Naive thymus-derived CD4-positive, alpha-beta T cell (primary cell): ENCODE measurements around the gene KCNQ5. TPM values are rescaled to one million over a fixed set of nuclear protein-coding genes. Genes with fewer than 3 reads are reported as not detected.

ENCODE experiments used
- ATAC-seq: fragments of 150-1000 bp; cut with Tn5 transposase; 2 replicates; pipeline ENCODE4 v1.10.0; 2021; ENCODE audit warnings: mild to moderate bottlenecking, moderate library complexity
- CTCF ChIA-PET: fragments of 350-600 bp; sonication (Branson Sonifier 250); formaldehyde crosslinking; loops from one replicate; lab custom pipeline; 2021; ENCODE audit warnings: antibody characterized with exemption; lab: Charles Lee
- POLR2A ChIA-PET: fragments of 350-600 bp; sonication (Branson Sonifier 250); formaldehyde crosslinking; loops from one replicate; lab custom pipeline; 2021; ENCODE audit warnings: antibody characterized with exemption, inconsistent platforms; lab: Charles Lee
- DNase-seq, 9 donors: peaks; one replicate each; pipeline versions ENCODE4 v3.0.0 to v3.0.0-alpha.2; 2020 to 2022; ENCODE audit warnings: mixed read lengths in 1 of 9
- H3K27ac ChIP-seq: one replicate; pipeline ENCODE4 v1.7.0; 2013; ENCODE audit warnings: mild to moderate bottlenecking, low read depth, low read length, moderate library complexity
- H3K27me3 ChIP-seq, 2 donors: one replicate each; pipeline ENCODE4 v1.7.0; 2013; ENCODE audit warnings: low read length in 2 of 2, mild to moderate bottlenecking in 2 of 2, moderate library complexity in 2 of 2; ENCODE audit not compliant: control insufficient read depth in 2 of 2, insufficient read depth in 2 of 2
- H3K36me3 ChIP-seq, 3 experiments: 1 replicate in 2 of 3; 2 replicates in 1 of 3; pipeline ENCODE4 v1.7.0; 2013; ENCODE audit warnings: low read length in 3 of 3, mild to moderate bottlenecking in 3 of 3, moderate library complexity in 1 of 3; ENCODE audit not compliant: insufficient read depth in 3 of 3, control insufficient read depth in 2 of 3
- H3K4me1 ChIP-seq, 2 donors: one replicate each; pipeline ENCODE4 v1.7.0; 2013; ENCODE audit warnings: low read length in 2 of 2, mild to moderate bottlenecking in 2 of 2, moderate library complexity in 1 of 2; ENCODE audit not compliant: control insufficient read depth in 2 of 2, insufficient read depth in 2 of 2
- H3K4me3 ChIP-seq: 2 replicates; pipeline ENCODE4 v1.7.0; 2013; ENCODE audit warnings: mild to moderate bottlenecking, low read length
- H3K9me3 ChIP-seq, 3 experiments: 1 replicate in 2 of 3; 2 replicates in 1 of 3; pipeline ENCODE4 v1.7.0; 2013; ENCODE audit warnings: low read length in 3 of 3; ENCODE audit not compliant: control insufficient read depth in 2 of 3
- H3K27ac Mint-ChIP-seq, 9 donors: one replicate each; pipeline ENCODE4 v1.8.0; 2020 to 2022; ENCODE audit warnings: mixed read lengths in 9 of 9, mild to moderate bottlenecking in 8 of 9, moderate library complexity in 5 of 9, inconsistent platforms in 2 of 9
- H3K27me3 Mint-ChIP-seq, 5 donors: one replicate each; pipeline ENCODE4 v1.8.0; 2021 to 2022; ENCODE audit warnings: mixed read lengths in 5 of 5, mild to moderate bottlenecking in 1 of 5
- H3K36me3 Mint-ChIP-seq, 5 donors: one replicate each; pipeline ENCODE4 v1.8.0; 2020 to 2022; ENCODE audit warnings: mixed read lengths in 5 of 5, mild to moderate bottlenecking in 3 of 5, inconsistent platforms in 1 of 5
- H3K4me1 Mint-ChIP-seq, 7 donors: one replicate each; pipeline ENCODE4 v1.8.0; 2020 to 2022; ENCODE audit warnings: mixed read lengths in 7 of 7, mild to moderate bottlenecking in 3 of 7, inconsistent platforms in 1 of 7
- H3K4me3 Mint-ChIP-seq, 10 donors: one replicate each; pipeline ENCODE4 v1.8.0; 2020 to 2022; ENCODE audit warnings: mild to moderate bottlenecking in 10 of 10, mixed read lengths in 10 of 10, moderate library complexity in 6 of 10, inconsistent platforms in 2 of 10
- H3K9me3 Mint-ChIP-seq, 11 donors: one replicate each; pipeline ENCODE4 v1.8.0; 2020 to 2022; ENCODE audit warnings: mixed read lengths in 11 of 11, mild to moderate bottlenecking in 4 of 11, inconsistent platforms in 1 of 11, moderate library complexity in 1 of 11
- intact Hi-C, 2 donors: fragments of 100-400 bp; cut with micrococcal nuclease; formaldehyde crosslinking; loops; one replicate each; pipeline ENCODE4 v1.15.1; 2023
- polyA plus RNA-seq, 2 donors: library from polyadenylated mRNA; unstranded; fragments of 300-500 nt; fragmentation: Illumina TruSeq; gene quantifications; one replicate each; pipeline ENCODE4 v1.2.3, GENCODE V29; 2021
- total RNA-seq, 6 experiments: library from RNA in 5 of 6; stranded (reverse) in 5 of 6; gene quantifications; 1 replicate in 5 of 6; 2 replicates in 1 of 6; pipeline ENCODE4 v1.2.3 and lab custom pipeline; 2021 to 2026

Gene KCNQ5
- total and polyA plus RNA-seq, 7 experiments from 2014 or later, result 2.3 to 18.3 (median 7.2) TPM

- CTCF ChIA-PET, result interaction anchor here (1.4 kb wide), 1 partner anchor 20 kb away, joined by 3 read pairs; no protein-coding TSS in a partner anchor
- ATAC-seq (no peak), DNase-seq (no peak)
- Mint-ChIP-seq H3K27ac (no peak overlapping the region), H3K4me3 (no peak overlapping the region), H3K27me3 (peaks cover 0 to 12% (median 4%) of the 10 kb centered on the region in 5 donors), H3K9me3 (no peaks in the 10 kb centered on the region), H3K36me3 (no peaks in the 10 kb centered on the region), H3K4me1 (peaks cover 0 to 7% (median under 1%) of the 10 kb centered on the region in 7 donors)
- intact Hi-C loops, result no loop called here
- POLR2A ChIA-PET, result no interaction called here
- Histone ChIP-seq H3K9me3 (no peaks in the 10 kb centered on the region), H3K27ac (no peak overlapping the region), H3K4me1 (no peaks in the 10 kb centered on the region), H3K4me3 (no peak overlapping the region), H3K36me3 (no peaks in the 10 kb centered on the region), H3K27me3 (no peaks in the 10 kb centered on the region)
Measured at GRCh38 chr6:72595812-72596211, 26.1 kb upstream of the KCNQ5 start.

DNA sequence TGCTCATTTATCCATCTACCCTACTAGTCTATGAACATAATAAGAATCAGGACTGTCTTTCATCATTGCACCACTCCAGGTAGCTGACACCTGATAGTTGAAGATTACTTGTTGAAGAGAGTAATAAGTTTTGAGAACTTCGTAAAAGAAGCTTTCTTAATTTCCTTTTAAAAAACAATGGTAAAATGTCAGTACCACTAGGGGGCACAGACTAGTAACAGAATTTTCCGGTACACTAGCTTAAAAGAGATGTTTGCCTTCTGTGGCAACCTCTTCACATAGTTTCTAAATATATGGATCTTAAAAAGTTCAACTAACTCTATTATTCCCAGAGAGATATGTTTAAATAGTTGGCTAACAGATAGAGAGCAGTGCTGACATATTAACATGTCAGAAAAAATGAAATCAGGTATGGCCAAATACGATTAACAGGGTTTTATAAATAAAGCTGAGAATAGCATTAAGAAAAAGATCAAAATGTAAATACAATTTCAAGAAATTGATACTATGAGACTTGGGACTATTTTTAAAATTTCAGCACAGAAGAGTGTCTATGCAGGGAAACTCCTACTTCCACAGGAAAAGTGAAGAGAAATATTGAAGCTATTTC is 5.4 kb upstream of the KCNQ5 start:
- no peak overlapping the region for H3K27ac ChIP-seq
- ChIA-PET CTCF (interaction anchor here (0.6 to 6.7 kb wide), 29 partner anchors 9 to 845 kb away, joined by 3 to 102 read pairs (median 4); partner anchors contain the start of gene MTO1), POLR2A (interaction anchor here (0.7 to 1.5 kb wide), 5 partner anchors 28 to 645 kb away, joined by 3 to 5 read pairs (median 3); no protein-coding TSS in a partner anchor)
- H3K4me3 ChIP-seq, result no peak overlapping the region
- H3K9me3 ChIP-seq, result no peaks in the 10 kb centered on the region
- no peaks in the 10 kb centered on the region for H3K36me3 ChIP-seq
- H3K27ac Mint-ChIP-seq, result peak overlapping the region in 7 of 9 donors; percentile 37 to 80 (median 71)
- no peak for ATAC-seq
- peaks cover 0 to 3% (median 0%) of the 10 kb centered on the region in 5 donors for H3K36me3 Mint-ChIP-seq
- H3K4me3 Mint-ChIP-seq, result peak overlapping the region in 4 of 10 donors; percentile 12 to 32 (median 22)
- DNase-seq, result peak in 5 of 9 donors; percentile 40 to 58 (median 49)
- H3K9me3 Mint-ChIP-seq, result peaks cover 0 to 4% (median 0%) of the 10 kb centered on the region in 11 donors
- intact Hi-C loops, result loop anchor here (1.0 to 5.0 kb wide), 5 partner anchors 204 to 711 kb away; no protein-coding TSS in a partner anchor
- no peaks in the 10 kb centered on the region for H3K27me3 Mint-ChIP-seq
- no peaks in the 10 kb centered on the region for H3K27me3 ChIP-seq
- peaks cover 18 to 21% of the 10 kb centered on the region in 2 donors for H3K4me1 ChIP-seq
- H3K4me1 Mint-ChIP-seq, result peaks cover 23 to 70% (median 52%) of the 10 kb centered on the region in 7 donors

- DNase-seq, result no peak
- Histone ChIP-seq H3K36me3 (no peaks in the 10 kb centered on the region), H3K9me3 (no peaks in the 10 kb centered on the region), H3K27me3 (no peaks in the 10 kb centered on the region), H3K27ac (no peak overlapping the region), H3K4me3 (no peak overlapping the region), H3K4me1 (peaks cover 18 to 21% of the 10 kb centered on the region in 2 donors)
- H3K27me3 Mint-ChIP-seq, result no peaks in the 10 kb centered on the region
- H3K36me3 Mint-ChIP-seq, result peaks cover 0 to 3% (median 0%) of the 10 kb centered on the region in 5 donors
- H3K4me3 Mint-ChIP-seq, result peak overlapping the region in 1 of 10 donors; percentile 15
- peaks cover 25 to 64% (median 50%) of the 10 kb centered on the region in 7 donors for H3K4me1 Mint-ChIP-seq
- no peak for ATAC-seq
- H3K9me3 Mint-ChIP-seq, result peaks cover 0 to 4% (median 0%) of the 10 kb centered on the region in 11 donors
- intact Hi-C loops, result loop anchor here in 1 of 2 donors (5.0 kb wide), 1 partner anchor 710 kb away; no protein-coding TSS in a partner anchor
- CTCF ChIA-PET, result interaction anchor here (0.6 to 6.7 kb wide), 6 partner anchors 37 to 709 kb away, joined by 3 to 102 read pairs (median 5); no protein-coding TSS in a partner anchor
- peak overlapping the region in 3 of 9 donors; percentile 33 to 97 (median 79) for H3K27ac Mint-ChIP-seq
- POLR2A ChIA-PET, result interaction anchor here (0.6 to 1.4 kb wide), 4 partner anchors 29 to 512 kb away, joined by 3 to 4 read pairs (median 3); no protein-coding TSS in a partner anchor
Measured at GRCh38 chr6:72617721-72618120, 4.1 kb upstream of the KCNQ5 start.

DNA sequence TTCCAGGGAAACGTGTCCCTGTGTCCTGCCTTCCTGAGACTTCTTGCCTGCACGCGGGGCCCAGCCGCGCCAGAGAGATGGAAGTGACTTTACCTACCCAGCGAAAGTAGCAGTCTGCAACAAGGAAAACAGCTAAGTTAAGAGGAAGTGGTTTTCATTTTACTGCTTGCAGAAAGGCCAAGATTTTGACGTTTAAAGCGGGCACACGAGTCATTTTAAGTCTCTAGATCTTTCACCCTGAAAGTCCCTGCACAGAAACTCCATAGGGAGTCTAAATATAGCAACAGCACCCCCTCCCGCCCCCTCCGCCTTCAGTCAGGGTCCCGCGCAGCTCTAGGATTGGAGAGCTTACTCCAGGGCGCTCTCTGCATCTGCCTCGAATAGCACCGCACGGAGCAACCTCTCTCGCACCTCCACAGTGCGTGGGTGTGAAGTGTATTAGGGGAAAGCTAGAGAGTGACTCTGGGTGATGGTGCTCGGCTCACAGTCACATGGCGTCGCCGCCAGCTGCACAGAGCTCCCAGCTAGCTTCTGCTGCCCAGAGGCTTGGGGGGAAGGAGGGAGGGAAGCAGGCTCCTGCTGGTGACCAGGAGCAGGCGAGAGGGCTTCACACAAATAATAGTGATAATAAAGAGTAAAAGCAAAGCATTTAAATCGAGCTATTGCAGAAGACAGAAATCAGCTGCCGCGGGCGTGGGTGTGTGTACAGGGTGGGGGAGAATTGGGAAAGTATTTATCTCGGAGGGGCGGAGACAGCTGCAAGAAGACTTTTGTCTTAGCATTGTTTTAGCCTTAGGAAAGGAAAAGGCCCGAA is 1.8 kb upstream of the KCNQ5 start:
- Histone ChIP-seq H3K4me1 (peaks cover 18 to 27% of the 10 kb centered on the region in 2 donors), H3K27ac (peak overlapping the region; percentile 52), H3K27me3 (no peaks in the 10 kb centered on the region), H3K36me3 (no peaks in the 10 kb centered on the region), H3K4me3 (peak overlapping the region; percentile 82), H3K9me3 (no peaks in the 10 kb centered on the region)
- ChIA-PET CTCF (interaction anchor here (0.6 to 6.7 kb wide), 10 partner anchors 13 to 560 kb away, joined by 3 to 102 read pairs (median 3); no protein-coding TSS in a partner anchor), POLR2A (interaction anchor here (0.6 to 1.3 kb wide), 9 partner anchors 8 to 900 kb away, joined by 3 to 4 read pairs (median 3); partner anchors contain the start of gene MTO1)
- peak overlapping the region; percentile 85 to 99 (median 95) for H3K27ac Mint-ChIP-seq
- peak; percentile 79 for ATAC-seq
- peaks cover 35 to 70% (median 53%) of the 10 kb centered on the region in 7 donors for H3K4me1 Mint-ChIP-seq
- no peaks in the 10 kb centered on the region for H3K27me3 Mint-ChIP-seq
- intact Hi-C loops, result loop anchor here (1.0 to 10.0 kb wide), 15 partner anchors 49 to 1953 kb away; partner anchors contain the start of genes EEF1A1 (in 2 of the 2), KHDC1 (in 2 of the 2), MTO1 (in 1 of the 2) and OGFRL1 (in 1 of the 2)
- peak overlapping the region; percentile 90 to 100 (median 94) for H3K4me3 Mint-ChIP-seq
- DNase-seq, result peak; percentile 23 to 83 (median 71)
- H3K9me3 Mint-ChIP-seq, result no peaks in the 10 kb centered on the region
- H3K36me3 Mint-ChIP-seq, result no peaks in the 10 kb centered on the region

GRCh38 chr6:72620871-72621290 is 983 bp upstream of the KCNQ5 start:
- no peaks in the 10 kb centered on the region for H3K27me3 Mint-ChIP-seq
- no peaks in the 10 kb centered on the region for H3K9me3 Mint-ChIP-seq
- Histone ChIP-seq H3K4me3 (peak overlapping the region; percentile 82), H3K9me3 (no peaks in the 10 kb centered on the region), H3K4me1 (peaks cover 18 to 27% of the 10 kb centered on the region in 2 donors), H3K36me3 (no peaks in the 10 kb centered on the region), H3K27me3 (no peaks in the 10 kb centered on the region), H3K27ac (peak overlapping the region; percentile 52)
- ChIA-PET CTCF (interaction anchor here (0.6 to 6.7 kb wide), 8 partner anchors 9 to 510 kb away, joined by 3 to 102 read pairs (median 4); no protein-coding TSS in a partner anchor), POLR2A (interaction anchor here (0.6 to 1.2 kb wide), 3 partner anchors 8 to 899 kb away, joined by 3 to 4 read pairs (median 3); no protein-coding TSS in a partner anchor)
- peak overlapping the region; percentile 90 to 100 (median 94) for H3K4me3 Mint-ChIP-seq
- DNase-seq (peak in 6 of 9 donors; percentile 22 to 36 (median 32)), ATAC-seq (no peak)
- peaks cover 0 to 2% (median 0%) of the 10 kb centered on the region in 5 donors for H3K36me3 Mint-ChIP-seq
- intact Hi-C loops, result loop anchor here (1.0 to 10.0 kb wide), 14 partner anchors 48 to 1954 kb away; partner anchors contain the start of genes EEF1A1 (in 2 of the 2), KHDC1 (in 2 of the 2), MTO1 (in 1 of the 2) and OGFRL1 (in 1 of the 2)
- H3K27ac Mint-ChIP-seq, result peak overlapping the region; percentile 85 to 99 (median 95)
- peaks cover 39 to 67% (median 48%) of the 10 kb centered on the region in 7 donors for H3K4me1 Mint-ChIP-seq
